GM06990 (cell line): ENCODE data around the gene MAD1L1.
"Not testable (repeated sequence)": the region's sequence is repeated elsewhere in the genome, so short reads cannot be mapped to it uniquely, and the experiment has no call there.

Experiments
- DNase-seq: peaks from one replicate; pipeline ENCODE4 v3.0.0-alpha.2; 2011; ENCODE audit not compliant: insufficient read length; ENCODE audit errors: extremely low read depth
- H3K27me3 ChIP-seq: replicated peaks from 2 replicates; pipeline ENCODE4 v1.6.0; 2011; ENCODE audit warnings: low read length; ENCODE audit not compliant: control insufficient read depth, insufficient read depth
- H3K36me3 ChIP-seq: 2 replicates; pipeline ENCODE4 v1.5.1; 2011; ENCODE audit warnings: low read length; ENCODE audit not compliant: control insufficient read depth, insufficient read depth
- H3K4me3 ChIP-seq: replicated peaks from 2 replicates; pipeline ENCODE4 v1.5.1; 2011; ENCODE audit warnings: low read depth, mild to moderate bottlenecking, control low read depth, low read length
- TF ChIP-seq, protein P1 (sequence below): IDR thresholded peaks from 2 replicates; pipeline ENCODE4 v1.5.1; 2011; ENCODE audit warnings: low read length, control low read depth, mild to moderate bottlenecking, inconsistent platforms; ENCODE audit not compliant: insufficient read depth, poor library complexity, severe bottlenecking

MAD1L1 gene

DNA sequence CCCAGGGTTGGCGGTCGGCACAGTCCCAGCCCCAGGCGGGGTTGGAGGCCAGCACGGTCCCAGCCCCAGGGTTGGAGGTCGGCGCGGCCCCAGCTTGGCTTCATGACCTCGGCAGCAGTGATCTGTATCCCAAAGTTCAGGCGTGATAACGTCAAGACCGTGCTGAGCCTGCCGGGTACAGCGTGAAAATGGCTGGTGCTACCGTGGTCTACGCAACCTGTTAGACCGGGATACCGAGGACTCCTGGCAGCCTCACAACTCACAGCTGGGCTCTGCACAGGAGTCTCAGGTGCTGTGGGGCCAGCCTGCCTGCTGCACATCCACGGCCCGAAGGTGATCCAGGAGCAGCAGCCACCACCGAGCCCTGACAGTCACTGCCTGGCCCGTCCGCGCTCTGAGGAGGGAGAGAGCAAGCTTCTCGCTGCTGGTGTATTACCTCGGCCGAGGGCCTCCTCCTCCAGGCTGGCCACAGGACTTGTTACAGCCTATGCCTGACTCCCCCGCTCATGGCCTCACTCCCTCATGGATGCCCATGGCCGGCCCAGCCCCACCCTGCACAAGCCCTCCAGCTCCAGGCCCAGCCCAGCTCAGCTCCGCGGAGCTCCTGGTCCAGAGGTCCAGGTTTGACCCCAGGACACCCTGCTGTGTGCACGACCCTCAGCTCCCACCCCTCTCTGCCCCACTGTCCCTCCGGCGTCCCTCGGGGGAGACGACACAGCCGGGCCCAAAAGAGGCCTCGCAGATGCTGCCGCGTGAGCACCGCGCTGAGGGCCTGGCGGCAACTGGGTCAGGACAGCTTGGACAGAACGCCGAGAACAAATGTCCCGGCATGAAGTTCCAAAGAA, 406.6 kb downstream of the MAD1L1 start:
- no peak overlapping the region for H3K4me3 ChIP-seq
- H3K27me3 ChIP-seq, result no peaks in the 10 kb centered on the region
- H3K36me3 ChIP-seq, result no peaks in the 10 kb centered on the region
- DNase-seq, result no peak
- TF ChIP-seq, protein P1, sequence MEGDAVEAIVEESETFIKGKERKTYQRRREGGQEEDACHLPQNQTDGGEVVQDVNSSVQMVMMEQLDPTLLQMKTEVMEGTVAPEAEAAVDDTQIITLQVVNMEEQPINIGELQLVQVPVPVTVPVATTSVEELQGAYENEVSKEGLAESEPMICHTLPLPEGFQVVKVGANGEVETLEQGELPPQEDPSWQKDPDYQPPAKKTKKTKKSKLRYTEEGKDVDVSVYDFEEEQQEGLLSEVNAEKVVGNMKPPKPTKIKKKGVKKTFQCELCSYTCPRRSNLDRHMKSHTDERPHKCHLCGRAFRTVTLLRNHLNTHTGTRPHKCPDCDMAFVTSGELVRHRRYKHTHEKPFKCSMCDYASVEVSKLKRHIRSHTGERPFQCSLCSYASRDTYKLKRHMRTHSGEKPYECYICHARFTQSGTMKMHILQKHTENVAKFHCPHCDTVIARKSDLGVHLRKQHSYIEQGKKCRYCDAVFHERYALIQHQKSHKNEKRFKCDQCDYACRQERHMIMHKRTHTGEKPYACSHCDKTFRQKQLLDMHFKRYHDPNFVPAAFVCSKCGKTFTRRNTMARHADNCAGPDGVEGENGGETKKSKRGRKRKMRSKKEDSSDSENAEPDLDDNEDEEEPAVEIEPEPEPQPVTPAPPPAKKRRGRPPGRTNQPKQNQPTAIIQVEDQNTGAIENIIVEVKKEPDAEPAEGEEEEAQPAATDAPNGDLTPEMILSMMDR, result no peak

DNA sequence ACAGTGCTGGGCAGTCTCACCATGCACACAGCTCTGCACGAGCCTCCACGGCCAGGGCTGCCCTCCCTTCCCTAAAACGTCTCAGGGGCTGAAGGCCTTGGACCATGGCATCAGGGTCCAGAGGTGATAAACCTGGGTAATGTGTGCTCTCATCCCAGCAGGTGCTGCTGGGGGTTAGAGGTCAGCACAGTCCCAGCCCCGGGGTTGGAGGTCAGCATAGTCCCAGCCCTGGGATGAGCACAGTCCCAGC, 407.2 kb downstream of the MAD1L1 start:
- H3K4me3 ChIP-seq, H3K36me3 ChIP-seq, H3K27me3 ChIP-seq, DNase-seq: not testable (repeated sequence)

DNA sequence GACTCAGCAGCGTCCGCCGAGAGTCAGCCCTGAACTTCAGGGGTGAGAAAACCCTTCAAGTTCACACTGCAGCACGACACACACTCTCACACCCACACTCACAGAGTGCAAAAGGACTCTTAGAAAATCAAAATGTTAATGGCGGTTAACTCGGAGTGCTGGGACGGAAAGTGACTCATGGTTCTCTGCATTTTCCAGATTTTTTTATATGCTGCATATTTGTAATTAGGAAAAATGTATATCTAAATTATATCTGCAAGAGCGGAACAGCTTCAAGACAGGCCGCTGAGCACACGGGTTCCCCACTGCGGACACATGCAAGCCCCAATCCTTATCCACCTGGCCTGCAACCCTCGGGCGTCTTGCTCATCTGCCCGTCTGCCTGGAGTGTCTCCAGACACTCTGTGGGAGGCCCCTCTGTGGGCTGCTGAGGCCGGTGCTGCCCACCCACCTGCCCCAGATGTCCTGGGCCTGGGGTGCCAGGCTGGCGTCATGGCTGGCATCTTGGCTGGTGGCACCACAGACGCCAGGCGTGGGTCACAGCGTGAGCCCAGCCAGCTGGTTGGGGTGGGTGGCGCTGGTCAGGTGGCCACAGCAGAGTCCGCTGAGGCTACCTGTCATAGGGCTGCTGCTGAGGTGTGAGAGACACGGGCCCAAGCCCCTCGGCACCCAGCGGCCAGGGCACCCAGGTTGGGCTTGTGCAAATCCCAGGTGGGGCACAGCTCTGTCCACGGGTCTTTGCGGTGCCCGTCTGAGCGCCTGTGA, 407.7 kb downstream of the MAD1L1 start:
- not testable (repeated sequence) for H3K4me3 ChIP-seq, H3K36me3 ChIP-seq, H3K27me3 ChIP-seq, DNase-seq

DNA sequence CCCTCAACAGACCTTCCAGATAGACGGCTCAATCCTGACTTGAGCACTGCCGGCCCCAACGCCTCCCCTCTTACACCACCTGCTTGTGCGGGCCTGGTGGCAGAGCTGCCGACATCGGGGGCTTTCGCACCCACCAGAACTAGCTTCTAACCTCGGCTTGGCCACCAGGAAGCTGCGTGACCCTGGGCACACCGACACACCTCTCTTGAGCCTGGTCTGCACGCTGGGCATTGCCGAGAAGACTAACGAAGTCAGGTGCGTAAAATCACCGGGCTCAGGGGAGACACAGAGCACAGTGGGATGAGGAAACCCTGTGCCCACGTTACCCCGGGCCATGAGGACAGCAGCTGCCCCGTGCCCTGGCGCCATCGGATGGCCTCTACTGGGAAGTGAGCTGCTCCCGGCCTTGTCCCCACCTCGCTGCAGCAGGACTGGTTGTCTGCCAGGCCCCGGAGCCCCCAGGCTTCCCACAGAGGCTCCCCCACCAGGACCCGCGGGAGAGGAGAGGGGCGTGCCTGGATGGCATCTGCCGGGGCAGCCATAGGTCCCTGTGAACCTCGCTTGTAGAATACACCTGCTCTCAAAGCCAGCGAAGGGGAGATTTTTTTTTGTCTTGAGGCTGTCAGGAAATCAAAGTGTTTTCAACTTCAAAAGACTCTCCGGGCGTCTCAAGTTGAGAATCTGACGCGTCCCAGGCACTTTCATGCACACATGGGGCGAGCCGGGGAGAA, 408.4 kb downstream of the MAD1L1 start:
- DNase-seq, H3K36me3 ChIP-seq, H3K27me3 ChIP-seq: not testable (repeated sequence)

DNA sequence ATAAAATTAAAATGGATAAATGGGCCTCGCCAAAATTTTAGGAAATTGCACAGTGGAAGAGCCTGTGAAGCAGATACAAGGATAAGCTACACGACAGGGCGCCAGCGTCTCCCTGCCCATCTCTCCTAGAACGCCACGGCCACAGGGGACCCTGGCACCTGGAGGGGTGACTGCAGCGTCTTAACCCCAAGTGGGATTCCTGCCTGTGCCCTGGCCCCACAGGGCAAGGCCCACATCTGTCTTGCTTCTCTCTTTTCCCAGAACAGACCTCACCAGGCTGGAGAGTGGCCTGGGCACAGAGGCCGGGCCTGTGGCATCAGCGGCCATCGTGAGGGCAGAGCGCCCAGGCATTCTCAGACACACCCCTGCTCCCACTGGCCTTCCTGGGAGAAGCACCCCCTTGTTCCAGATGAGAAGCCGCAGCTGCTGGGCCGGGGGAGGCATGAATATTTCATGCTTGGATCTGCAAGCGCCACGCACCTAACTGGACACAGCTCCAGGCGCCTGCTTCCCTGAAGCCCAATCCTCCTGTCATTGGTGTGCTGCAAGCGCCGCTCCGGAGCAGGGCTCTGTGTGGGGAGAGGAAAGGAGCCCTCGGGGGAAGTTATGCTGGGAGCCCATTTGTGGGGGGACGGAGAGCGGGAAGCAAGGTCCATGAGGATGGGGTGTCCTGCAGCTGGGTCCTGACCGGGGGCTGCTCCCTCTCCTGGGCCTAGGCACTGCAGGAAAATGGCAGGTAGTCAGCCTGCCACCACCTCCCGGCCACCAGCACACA, 409.2 kb downstream of the MAD1L1 start:
- Histone ChIP-seq H3K36me3 (no peaks in the 10 kb centered on the region), H3K27me3 (no peaks in the 10 kb centered on the region), H3K4me3 (no peak overlapping the region)
- TF ChIP-seq, protein P1, result no peak
- no peak for DNase-seq

More for the DNA sequence above, 408.4 kb downstream of the MAD1L1 start:
- H3K4me3 ChIP-seq, result not testable (repeated sequence)

DNA sequence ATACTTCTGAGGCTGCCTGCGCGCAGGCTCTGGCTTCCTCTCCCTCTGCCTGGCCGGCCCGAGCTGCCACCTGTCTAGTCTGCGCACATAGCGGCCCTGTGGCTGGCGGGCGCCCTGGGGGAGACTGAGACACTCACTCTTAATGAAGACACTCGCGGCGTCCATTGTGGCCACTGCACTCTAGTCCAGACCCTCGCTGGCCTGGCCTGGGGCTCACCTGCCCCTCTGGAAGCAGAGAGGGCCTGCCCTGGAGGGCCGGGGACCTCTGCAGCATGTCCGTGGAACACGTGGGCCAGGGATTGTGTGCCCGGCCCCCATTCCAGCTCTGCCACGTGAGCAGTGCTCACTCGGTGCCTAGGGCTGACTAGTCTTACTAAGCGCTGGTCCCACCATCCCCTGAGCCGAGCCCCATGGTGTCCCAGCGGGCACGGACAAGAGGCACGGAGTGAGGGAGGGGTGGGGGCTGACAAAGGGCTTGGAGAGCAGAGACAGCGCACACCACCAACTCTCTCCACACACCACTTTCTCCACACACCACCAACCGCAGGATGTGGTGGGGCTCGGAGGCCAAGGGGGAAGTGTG, 413.4 kb downstream of the MAD1L1 start:
- Histone ChIP-seq H3K27me3 (no peaks in the 10 kb centered on the region), H3K4me3 (no peak overlapping the region), H3K36me3 (no peaks in the 10 kb centered on the region; the same call in 1 of the 2 replicates)
- TF ChIP-seq, protein P1, result no peak
- no peak for DNase-seq
